Posterior cingulate gyrus (tissue), 11 donors: ENCODE data around the gene APOC3.
"Not testable (repeated sequence)": the region's sequence is repeated elsewhere in the genome, so short reads cannot be mapped to it uniquely, and the experiment has no call there.

Source experiments
- DNase-seq, 10 donors: peaks; one replicate each; pipeline versions ENCODE4 v3.0.0 to v3.0.0-alpha.2; 2020 to 2021; ENCODE audit warnings: mixed read lengths in 3 of 10
- intact Hi-C: fragments of 100-400 bp; cut with DNase I; formaldehyde crosslinking; loops from one replicate; pipeline ENCODE4 v1.15.1; 2023

Gene APOC3

GRCh38 chr11:116800610-116801009 lies 29.1 kb upstream of the APOC3 start:
- intact Hi-C loops, result no loop called here
- no peak for DNase-seq

- DNase-seq, intact Hi-C loops: not testable (repeated sequence)
Measured at GRCh38 chr11:116801662-116802061, 28.0 kb upstream of the APOC3 start.

- DNase-seq, result no peak
- intact Hi-C loops, result no loop called here
Measured at GRCh38 chr11:116804001-116804400, 25.7 kb upstream of the APOC3 start.

GRCh38 chr11:116807601-116808261 lies 22.0 kb upstream of the APOC3 start:
- DNase-seq, result no peak
- intact Hi-C loops, result no loop called here

- intact Hi-C loops, result no loop called here
- peak in 1 of 10 donors; percentile 63 for DNase-seq
Measured at GRCh38 chr11:116808262-116809175, 21.2 kb upstream of the APOC3 start.

GRCh38 chr11:116811194-116811593 lies 18.5 kb upstream of the APOC3 start:
- no peak for DNase-seq
- intact Hi-C loops, result no loop called here

GRCh38 chr11:116812109-116812508 lies 17.6 kb upstream of the APOC3 start:
- DNase-seq, result peak in 1 of 10 donors; percentile 48

GRCh38 chr11:116813170-116813569 lies 16.5 kb upstream of the APOC3 start:
- no peak for DNase-seq
- intact Hi-C loops, result no loop called here

More at GRCh38 chr11:116812109-116812508, 17.6 kb upstream of the APOC3 start:
- intact Hi-C loops, result no loop called here

- intact Hi-C loops, result no loop called here
- no peak for DNase-seq
Measured at GRCh38 chr11:116813781-116814471, 15.8 kb upstream of the APOC3 start.

- no peak for DNase-seq
- intact Hi-C loops, result no loop called here
Measured at GRCh38 chr11:116814502-116814901, 15.2 kb upstream of the APOC3 start.

- DNase-seq, result peak in 1 of 10 donors; percentile 80
- intact Hi-C loops, result no loop called here
Measured at GRCh38 chr11:116819049-116819448, 10.7 kb upstream of the APOC3 start.

- DNase-seq, result peak in 1 of 10 donors; percentile 77
- intact Hi-C loops, result no loop called here
Measured at GRCh38 chr11:116821050-116821918, 8.4 kb upstream of the APOC3 start.

- intact Hi-C loops, result no loop called here
- DNase-seq, result peak in 2 of 10 donors; percentile 72 to 74
Measured at GRCh38 chr11:116822575-116822974, 7.1 kb upstream of the APOC3 start.

- peak in 2 of 10 donors; percentile 40 to 60 for DNase-seq
- intact Hi-C loops, result no loop called here
Measured at GRCh38 chr11:116823031-116823843, 6.5 kb upstream of the APOC3 start, which contains the start of gene APOA4. Gene APOA4 (minus strand): TSS chr11:116823304. CDS start chr11:116823191, 113 bp downstream.

- intact Hi-C loops, result no loop called here
- peak in 2 of 10 donors; percentile 12 to 29 for DNase-seq
Measured at GRCh38 chr11:116825434-116825833, 4.3 kb upstream of the APOC3 start.

GRCh38 chr11:116825854-116826750 lies 3.6 kb upstream of the APOC3 start:
- intact Hi-C loops, result no loop called here
- DNase-seq, result peak in 1 of 10 donors; percentile 60

- peak in 2 of 10 donors; percentile 22 to 68 for DNase-seq
- intact Hi-C loops, result no loop called here
Measured at GRCh38 chr11:116826751-116827431, 2.8 kb upstream of the APOC3 start.
